Measurements from ENCODE around the gene EHD1.

DNA sequence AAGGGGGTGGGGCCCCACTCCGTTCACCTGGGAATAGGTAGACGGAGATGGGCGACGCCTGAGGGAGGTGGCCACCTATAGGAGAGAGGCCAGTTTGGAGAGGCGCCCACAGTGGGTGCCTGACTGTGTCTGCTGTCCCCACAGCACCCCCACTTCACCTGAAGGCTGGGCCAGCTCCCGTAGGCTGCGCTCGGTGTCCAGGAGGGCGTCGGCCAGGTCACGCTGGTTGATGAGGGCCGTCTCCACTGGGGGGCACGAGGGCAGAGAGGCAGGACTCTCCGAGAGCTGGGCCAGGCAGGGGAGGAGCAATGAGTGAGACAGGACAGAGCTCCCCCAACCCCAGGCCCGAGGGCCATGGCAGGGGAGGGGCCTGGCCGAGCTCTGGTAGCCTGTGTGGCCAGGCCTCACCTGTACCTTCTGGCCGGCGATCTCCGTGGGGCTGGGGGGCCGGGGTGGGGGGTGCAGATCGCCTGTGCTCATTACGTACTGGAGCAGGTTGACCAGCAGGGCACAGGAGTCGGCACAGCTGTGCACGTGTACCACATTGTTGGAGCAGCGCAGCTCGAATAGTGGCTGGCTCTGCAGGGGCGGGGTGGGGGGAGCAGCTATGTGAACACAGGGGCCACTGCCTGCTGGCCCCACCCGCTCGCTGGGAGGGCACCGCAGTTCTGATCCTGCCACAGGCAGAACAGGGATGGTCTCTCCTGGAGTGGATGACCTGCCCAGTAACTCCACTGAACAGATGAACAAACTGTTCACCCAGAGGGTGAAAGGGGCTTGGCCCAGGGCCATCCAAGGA, 23.9 kb upstream of the EHD1 start:
- no peak for TF ChIP-seq POLR2A (IDR thresholded peaks at IDR 0.05)
- TF ChIP-seq, protein P1, sequence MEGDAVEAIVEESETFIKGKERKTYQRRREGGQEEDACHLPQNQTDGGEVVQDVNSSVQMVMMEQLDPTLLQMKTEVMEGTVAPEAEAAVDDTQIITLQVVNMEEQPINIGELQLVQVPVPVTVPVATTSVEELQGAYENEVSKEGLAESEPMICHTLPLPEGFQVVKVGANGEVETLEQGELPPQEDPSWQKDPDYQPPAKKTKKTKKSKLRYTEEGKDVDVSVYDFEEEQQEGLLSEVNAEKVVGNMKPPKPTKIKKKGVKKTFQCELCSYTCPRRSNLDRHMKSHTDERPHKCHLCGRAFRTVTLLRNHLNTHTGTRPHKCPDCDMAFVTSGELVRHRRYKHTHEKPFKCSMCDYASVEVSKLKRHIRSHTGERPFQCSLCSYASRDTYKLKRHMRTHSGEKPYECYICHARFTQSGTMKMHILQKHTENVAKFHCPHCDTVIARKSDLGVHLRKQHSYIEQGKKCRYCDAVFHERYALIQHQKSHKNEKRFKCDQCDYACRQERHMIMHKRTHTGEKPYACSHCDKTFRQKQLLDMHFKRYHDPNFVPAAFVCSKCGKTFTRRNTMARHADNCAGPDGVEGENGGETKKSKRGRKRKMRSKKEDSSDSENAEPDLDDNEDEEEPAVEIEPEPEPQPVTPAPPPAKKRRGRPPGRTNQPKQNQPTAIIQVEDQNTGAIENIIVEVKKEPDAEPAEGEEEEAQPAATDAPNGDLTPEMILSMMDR (IDR thresholded peaks at IDR 0.05 in 8 of 11, conservative IDR thresholded peaks at IDR 0.05 in 3 of 11): no peak
